RPMI8226 (cell line): ENCODE results near the gene GMPR.
"Not testable (repeated sequence)": the region's sequence is repeated elsewhere in the genome, so short reads cannot be mapped to it uniquely, and the experiment has no call there.

ENCODE experiments used
- DNase-seq: peaks from one replicate; pipeline ENCODE4 v3.0.0-alpha.2; 2015

GMPR gene

GRCh38 chr6:16251706-16252105, 13.3 kb downstream of the GMPR start:
- DNase-seq = no peak

GRCh38 chr6:16252686-16253299, 14.4 kb downstream of the GMPR start:
- DNase-seq = no peak

- DNase-seq = no peak
Measured at GRCh38 chr6:16253399-16254144, 15.2 kb downstream of the GMPR start.

GRCh38 chr6:16254535-16254934, 16.1 kb downstream of the GMPR start:
- no peak for DNase-seq

GRCh38 chr6:16256781-16257180, 18.4 kb downstream of the GMPR start:
- no peak for DNase-seq

GRCh38 chr6:16257999-16258708, 19.8 kb downstream of the GMPR start:
- no peak for DNase-seq

GRCh38 chr6:16258709-16259075, 20.3 kb downstream of the GMPR start:
- no peak for DNase-seq

- not testable (repeated sequence) for DNase-seq
Measured at GRCh38 chr6:16259604-16260003, 21.2 kb downstream of the GMPR start.

- DNase-seq = not testable (repeated sequence)
Measured at GRCh38 chr6:16260602-16261001, 22.2 kb downstream of the GMPR start.

- DNase-seq = not testable (repeated sequence)
Measured at GRCh38 chr6:16262773-16263172, 24.4 kb downstream of the GMPR start.

GRCh38 chr6:16263464-16264099, 25.2 kb downstream of the GMPR start:
- DNase-seq = not testable (repeated sequence)

- no peak for DNase-seq
Measured at GRCh38 chr6:16264785-16265184, 26.4 kb downstream of the GMPR start.

GRCh38 chr6:16265351-16266341, 27.3 kb downstream of the GMPR start:
- DNase-seq = no peak

GRCh38 chr6:16267428-16268263, 29.3 kb downstream of the GMPR start:
- DNase-seq = no peak

GRCh38 chr6:16269442-16270070, 31.2 kb downstream of the GMPR start:
- not testable (repeated sequence) for DNase-seq

- no peak for DNase-seq
Measured at GRCh38 chr6:16270178-16270794, 31.9 kb downstream of the GMPR start.

- no peak for DNase-seq
Measured at GRCh38 chr6:16271428-16271827, 33.0 kb downstream of the GMPR start.

- DNase-seq = no peak
Measured at GRCh38 chr6:16272201-16272600, 33.8 kb downstream of the GMPR start.

- no peak for DNase-seq
Measured at GRCh38 chr6:16273256-16273655, 34.9 kb downstream of the GMPR start.

GRCh38 chr6:16274483-16274882, 36.1 kb downstream of the GMPR start:
- DNase-seq = no peak
